GM12878 (cell line): Measurements from ENCODE around the gene TFF2. TPM values are rescaled to one million over a fixed set of nuclear protein-coding genes. Genes with fewer than 3 reads are reported as not detected.

Experiments
- ATAC-seq: fragments of 200-7000 bp; cut with Tn5 transposase; 3 replicates; pipeline ENCODE4 v1.9.1; 2020; ENCODE audit warnings: mild to moderate bottlenecking, moderate library complexity
- BruUV-seq: library from RNA; stranded (reverse); fragments of 400-500 nt; replicated peaks from 2 replicates; lab custom pipeline; 2021; lab: Mats Ljungman, UMichigan
- CTCF ChIA-PET: fragments of 300-600 bp; sonication (Branson Sonifier 250); formaldehyde crosslinking; extraction: SDS; loops from one replicate; lab custom pipeline; 2021; ENCODE audit warnings: inconsistent platforms; lab: Yijun Ruan, JAX
- POLR2A ChIA-PET: fragments of 350-600 bp; formaldehyde crosslinking; extraction: SDS; loops from one replicate; lab custom pipeline; 2021; ENCODE audit warnings: inconsistent platforms; lab: Charles Lee
- RAD21 ChIA-PET: fragments of 300-600 bp; sonication (Branson Sonifier 250); formaldehyde crosslinking; loops from one replicate; lab custom pipeline; 2023; ENCODE audit warnings: antibody characterized with exemption; ENCODE audit not compliant: unreplicated experiment; lab: Charles Lee
- SMC1A ChIA-PET: fragments of 300-600 bp; sonication (Branson Sonifier 250); formaldehyde crosslinking; loops from one replicate; lab custom pipeline; 2023; ENCODE audit not compliant: unreplicated experiment, uncharacterized antibody; lab: Charles Lee
- DNase-seq: peaks from one replicate; pipeline ENCODE4 v3.0.0-alpha.2; 2011; ENCODE audit warnings: low read depth, low spot score
- FAIRE-seq: peaks from 3 replicates; lab custom pipeline; 2011; peaks lifted over from hg19 to GRCh38; lab: Jason Lieb, UNC
- H2AFZ ChIP-seq: 2 replicates; pipeline ENCODE4 v1.6.0; 2011; ENCODE audit warnings: low read depth, low read length, control low read depth; ENCODE audit not compliant: control insufficient read depth
- H3K27ac ChIP-seq: 2 replicates; pipeline ENCODE4 v1.5.1; 2011; ENCODE audit warnings: control low read depth; ENCODE audit not compliant: control insufficient read depth, insufficient read depth
- H3K27me3 ChIP-seq, 2 experiments: replicated peaks in 1 of 2; 2 replicates each; pipeline versions ENCODE4 v1.6.0 to v1.6.1; 2011; ENCODE audit warnings: low read length in 1 of 2; ENCODE audit not compliant: control insufficient read depth in 2 of 2, insufficient read depth in 2 of 2
- H3K36me3 ChIP-seq, 2 experiments: 2 replicates each; pipeline ENCODE4 v1.5.1; 2011; ENCODE audit warnings: low read length in 1 of 2; ENCODE audit not compliant: control insufficient read depth in 2 of 2, insufficient read depth in 2 of 2
- H3K4me1 ChIP-seq: 2 replicates; pipeline ENCODE4 v1.6.1; 2011; ENCODE audit warnings: mild to moderate bottlenecking, low read length, moderate library complexity, mixed read lengths; ENCODE audit not compliant: control insufficient read depth, insufficient read depth
- H3K4me2 ChIP-seq: 2 replicates; pipeline ENCODE4 v1.6.0; 2011; ENCODE audit warnings: control low read depth; ENCODE audit not compliant: control insufficient read depth, insufficient read depth
- H3K4me3 ChIP-seq: fragments of 200-600 bp; sonication (generic); 2 replicates; pipeline ENCODE4 v1.5.1; 2016
- H3K79me2 ChIP-seq: 2 replicates; pipeline ENCODE4 v1.6.0; 2011; ENCODE audit warnings: low read length; ENCODE audit not compliant: control insufficient read depth, insufficient read depth
- H3K9ac ChIP-seq: 2 replicates; pipeline ENCODE4 v1.8.0; 2011; ENCODE audit warnings: low read length, control low read depth, mixed read lengths; ENCODE audit not compliant: control insufficient read depth, insufficient read depth
- H3K9me3 ChIP-seq: replicated peaks from 3 replicates; pipeline ENCODE4 v1.5.1; 2011; ENCODE audit warnings: mild to moderate bottlenecking, low read length; ENCODE audit not compliant: control insufficient read depth, insufficient read depth
- H4K20me1 ChIP-seq: 2 replicates; pipeline ENCODE4 v1.6.0; 2011; ENCODE audit not compliant: control insufficient read depth, insufficient read depth
- ATF7 ChIP-seq: fragments of 450-650 bp; IDR thresholded peaks from 2 replicates; pipeline ENCODE4 v1.6.1; 2016; ENCODE audit warnings: low read depth, mild to moderate bottlenecking
- BMI1 ChIP-seq: fragments of 450-650 bp; IDR thresholded peaks from 2 replicates; pipeline ENCODE4 v1.6.1; 2016; ENCODE audit warnings: mild to moderate bottlenecking, moderate library complexity, borderline replicate concordance
- FOXM1 ChIP-seq: IDR thresholded peaks from 2 replicates; pipeline ENCODE4 v1.6.1; 2012; ENCODE audit warnings: low read depth, mild to moderate bottlenecking, inconsistent platforms, low read length, moderate library complexity
- GATAD2B ChIP-seq: fragments of 450-650 bp; conservative IDR thresholded peaks from 2 replicates; pipeline ENCODE4 v1.6.1; 2017; ENCODE audit warnings: low read depth, mild to moderate bottlenecking, moderate library complexity
- MTA3 ChIP-seq: IDR thresholded peaks from 2 replicates; pipeline ENCODE4 v1.6.1; 2012; ENCODE audit warnings: low read length, inconsistent platforms, borderline replicate concordance
- POLR2AphosphoS2 ChIP-seq: IDR thresholded peaks from 2 replicates; pipeline ENCODE4 v1.6.1; 2011; ENCODE audit warnings: low read depth, mild to moderate bottlenecking, low read length, improper control_type of control experiment, moderate library complexity
- RAD21 ChIP-seq: IDR thresholded peaks from 2 replicates; pipeline ENCODE4 v1.6.1; 2011; ENCODE audit warnings: mild to moderate bottlenecking, low read depth, low read length, moderate library complexity; ENCODE audit not compliant: insufficient read depth
- SRF ChIP-seq, 2 experiments: IDR thresholded peaks; 2 replicates each; pipeline ENCODE4 v1.6.1; 2011; ENCODE audit warnings: low read depth in 2 of 2, low read length in 2 of 2, mild to moderate bottlenecking in 1 of 2, moderate library complexity in 1 of 2
- STAT3 ChIP-seq: IDR thresholded peaks from 2 replicates; pipeline ENCODE4 v1.6.1; 2011; ENCODE audit warnings: low read depth, low read length, improper control_type of control experiment
- TARDBP ChIP-seq: IDR thresholded peaks from 2 replicates; pipeline ENCODE4 v1.6.1; 2016; ENCODE audit warnings: borderline replicate concordance
- TBL1XR1 ChIP-seq: IDR thresholded peaks from 2 replicates; pipeline ENCODE4 v1.6.1; 2012; ENCODE audit warnings: low read depth, low read length, improper control_type of control experiment
- ZBTB4 ChIP-seq: fragments of 450-650 bp; formaldehyde crosslinking; IDR thresholded peaks from 2 replicates; pipeline ENCODE4 v1.4.0; 2022; ENCODE audit warnings: mild to moderate bottlenecking, moderate library complexity
- ZNF622 ChIP-seq: fragments of 450-650 bp; IDR thresholded peaks from 2 replicates; pipeline ENCODE4 v1.6.1; 2017; ENCODE audit warnings: mild to moderate bottlenecking, inconsistent platforms
- WGBS: methylation state at CpG from one replicate; pipeline ENCODE4 v1.1.6; 2016; ENCODE audit warnings: low lambda C conversion rate; ENCODE audit not compliant: insufficient replicate concordance, insufficient coverage; ENCODE audit errors: missing lambda C conversion rate; 5-methylcytosine and 5-hydroxymethylcytosine counted together
- in situ Hi-C: fragments of 300-500 bp; cut with MboI; formaldehyde crosslinking; loops from 9 replicates; pipeline ENCODE4 v1.14.3; 2018; ENCODE audit warnings: mixed read lengths
- intact Hi-C: fragments of 100-400 bp; cut with micrococcal nuclease; formaldehyde crosslinking; loops from one replicate; pipeline ENCODE4 v1.14.2; 2022; ENCODE audit not compliant: unreplicated experiment
- polyA plus RNA-seq, 11 experiments: library from polyadenylated mRNA; depleted of rRNA in 4 of 11; unstranded in 6 of 11; stranded (reverse) in 5 of 11; fragments of >200 nt; fragmentation: Nextera tagmentation in 4 of 11; fragmentation: Illumina TruSeq in 1 of 11; extraction: Ambion mirVana in 4 of 11; extraction: Trizol in 1 of 11; gene quantifications; 1 replicate in 1 of 11; 2 replicates in 10 of 11; pipeline versions ENCODE4 v1.2.1 to v1.2.3, GENCODE V29; 2011 to 2016; ENCODE audit warnings: inconsistent platforms in 2 of 11, missing spikeins in 2 of 11, low read depth in 1 of 11
- total RNA-seq, 4 experiments: library from RNA; depleted of rRNA in 3 of 4; stranded (reverse); fragments of >200 nt in 3 of 4; fragmentation: Illumina TruSeq in 1 of 4; extraction: Trizol in 1 of 4; gene quantifications; 2 replicates each; pipeline versions ENCODE4 v1.2.1 to v1.2.3, GENCODE V29; 2013 to 2021
- TF ChIP-seq, protein P1 (sequence below): fragments of 150-350 bp; IDR thresholded peaks from 2 replicates; pipeline ENCODE4 v1.6.1; 2016; ENCODE audit warnings: low read depth, low read length

The TFF2 gene
- total and polyA plus RNA-seq, 10 of the 15 experiments (the other 5 are each of a cell fraction or from before 2014, with no cell fraction given): 0.56 TPM; not detected in 9

DNA sequence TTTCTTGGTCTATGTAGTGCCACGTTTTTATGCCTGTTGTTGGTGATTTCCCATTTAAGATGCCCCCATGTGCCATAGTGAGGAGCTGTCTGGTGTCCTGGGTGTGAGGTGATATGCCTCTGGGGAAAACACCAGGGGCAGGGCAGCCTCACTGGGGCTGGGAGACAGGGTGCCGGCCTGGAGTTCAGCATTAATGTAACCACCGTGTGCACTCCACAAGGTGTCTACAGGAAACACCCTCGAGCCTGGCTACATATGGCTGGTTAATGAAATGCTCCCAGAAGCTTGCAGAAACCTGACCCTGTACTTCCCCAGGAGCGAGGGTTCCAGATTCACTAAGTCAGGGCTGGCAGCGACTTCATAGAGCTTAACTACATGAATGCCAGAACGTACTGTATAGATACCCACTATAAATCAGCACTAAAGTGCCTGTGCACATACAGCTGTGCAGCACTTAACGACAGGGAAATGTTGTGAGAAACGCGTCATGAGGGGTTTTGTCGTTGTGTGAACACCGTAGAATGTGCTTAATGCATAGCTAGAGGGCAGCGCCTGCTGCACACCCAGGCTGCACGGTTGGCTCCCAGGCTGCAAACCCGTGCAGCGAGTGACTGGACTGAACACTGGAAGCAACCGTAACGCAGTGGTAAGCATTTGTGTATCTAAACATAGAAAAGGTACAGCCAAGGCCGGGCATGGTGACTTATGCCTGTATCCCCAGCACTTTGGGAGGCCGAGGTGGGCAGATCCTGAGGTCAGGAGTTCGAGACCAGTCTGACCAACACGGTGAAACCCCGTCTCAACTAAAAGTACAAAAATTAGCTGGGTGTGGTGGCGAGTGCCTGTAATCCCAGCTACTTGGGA lies 10.4 kb downstream of the TFF2 start:
- no peak for DNase-seq
- FAIRE-seq: no peak
- SMC1A ChIA-PET: interaction anchor here (0.6 to 6.7 kb wide), 5 partner anchors 9 to 195 kb away, joined by 3 to 41 read pairs (median 4); no protein-coding TSS in a partner anchor
- in situ Hi-C loops: no loop called here
- Histone ChIP-seq H3K4me3 (no peak overlapping the region), H3K9me3 (no peaks in the 10 kb centered on the region), H3K27me3 (no peaks in the 10 kb centered on the region), H3K4me1 (peaks cover 13% of the 10 kb centered on the region), H3K36me3 (no peaks in the 10 kb centered on the region), H2AFZ (no peak overlapping the region), H3K9ac (no peak overlapping the region), H3K27ac (no peak overlapping the region), H3K79me2 (no peaks in the 10 kb centered on the region), H4K20me1 (no peaks in the 10 kb centered on the region), H3K4me2 (no peak overlapping the region)
- BruUV-seq: no TSS peak
- WGBS: 69% methylated on average over 24 of the region's 24 CpGs
- TF ChIP-seq RAD21: no peak
- TF ChIP-seq STAT3: no peak
- no peak for TF ChIP-seq POLR2AphosphoS2
- TF ChIP-seq TARDBP: no peak
- no peak for TF ChIP-seq MTA3
- TF ChIP-seq ZNF622: no peak
- no peak for TF ChIP-seq ATF7
- TF ChIP-seq GATAD2B: no peak
- TF ChIP-seq SRF (IDR thresholded peaks at IDR 0.05; ENCODE audit: low read depth in 2 of 2, low read length in 2 of 2): no peak
- no peak for TF ChIP-seq FOXM1
- TF ChIP-seq BMI1: no peak
- no peak for TF ChIP-seq TBL1XR1
- TF ChIP-seq, protein P1, sequence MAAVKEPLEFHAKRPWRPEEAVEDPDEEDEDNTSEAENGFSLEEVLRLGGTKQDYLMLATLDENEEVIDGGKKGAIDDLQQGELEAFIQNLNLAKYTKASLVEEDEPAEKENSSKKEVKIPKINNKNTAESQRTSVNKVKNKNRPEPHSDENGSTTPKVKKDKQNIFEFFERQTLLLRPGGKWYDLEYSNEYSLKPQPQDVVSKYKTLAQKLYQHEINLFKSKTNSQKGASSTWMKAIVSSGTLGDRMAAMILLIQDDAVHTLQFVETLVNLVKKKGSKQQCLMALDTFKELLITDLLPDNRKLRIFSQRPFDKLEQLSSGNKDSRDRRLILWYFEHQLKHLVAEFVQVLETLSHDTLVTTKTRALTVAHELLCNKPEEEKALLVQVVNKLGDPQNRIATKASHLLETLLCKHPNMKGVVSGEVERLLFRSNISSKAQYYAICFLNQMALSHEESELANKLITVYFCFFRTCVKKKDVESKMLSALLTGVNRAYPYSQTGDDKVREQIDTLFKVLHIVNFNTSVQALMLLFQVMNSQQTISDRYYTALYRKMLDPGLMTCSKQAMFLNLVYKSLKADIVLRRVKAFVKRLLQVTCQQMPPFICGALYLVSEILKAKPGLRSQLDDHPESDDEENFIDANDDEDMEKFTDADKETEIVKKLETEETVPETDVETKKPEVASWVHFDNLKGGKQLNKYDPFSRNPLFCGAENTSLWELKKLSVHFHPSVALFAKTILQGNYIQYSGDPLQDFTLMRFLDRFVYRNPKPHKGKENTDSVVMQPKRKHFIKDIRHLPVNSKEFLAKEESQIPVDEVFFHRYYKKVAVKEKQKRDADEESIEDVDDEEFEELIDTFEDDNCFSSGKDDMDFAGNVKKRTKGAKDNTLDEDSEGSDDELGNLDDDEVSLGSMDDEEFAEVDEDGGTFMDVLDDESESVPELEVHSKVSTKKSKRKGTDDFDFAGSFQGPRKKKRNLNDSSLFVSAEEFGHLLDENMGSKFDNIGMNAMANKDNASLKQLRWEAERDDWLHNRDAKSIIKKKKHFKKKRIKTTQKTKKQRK: no peak
- TF ChIP-seq ZBTB4 (CRISPR knock-in tag): no peak
- peak; percentile 59 for ATAC-seq
- POLR2A ChIA-PET: no interaction called here
- intact Hi-C loops: no loop called here
- CTCF ChIA-PET: interaction anchor here (1.1 to 2.7 kb wide), 3 partner anchors 30 to 197 kb away, joined by 3 to 12 read pairs (median 5); no protein-coding TSS in a partner anchor
- RAD21 ChIA-PET: interaction anchor here (0.8 to 2.6 kb wide), 4 partner anchors 53 to 197 kb away, joined by 3 to 13 read pairs (median 6); no protein-coding TSS in a partner anchor
